ENCODE results near the gene NDUFAF8.

Gene NDUFAF8

DNA sequence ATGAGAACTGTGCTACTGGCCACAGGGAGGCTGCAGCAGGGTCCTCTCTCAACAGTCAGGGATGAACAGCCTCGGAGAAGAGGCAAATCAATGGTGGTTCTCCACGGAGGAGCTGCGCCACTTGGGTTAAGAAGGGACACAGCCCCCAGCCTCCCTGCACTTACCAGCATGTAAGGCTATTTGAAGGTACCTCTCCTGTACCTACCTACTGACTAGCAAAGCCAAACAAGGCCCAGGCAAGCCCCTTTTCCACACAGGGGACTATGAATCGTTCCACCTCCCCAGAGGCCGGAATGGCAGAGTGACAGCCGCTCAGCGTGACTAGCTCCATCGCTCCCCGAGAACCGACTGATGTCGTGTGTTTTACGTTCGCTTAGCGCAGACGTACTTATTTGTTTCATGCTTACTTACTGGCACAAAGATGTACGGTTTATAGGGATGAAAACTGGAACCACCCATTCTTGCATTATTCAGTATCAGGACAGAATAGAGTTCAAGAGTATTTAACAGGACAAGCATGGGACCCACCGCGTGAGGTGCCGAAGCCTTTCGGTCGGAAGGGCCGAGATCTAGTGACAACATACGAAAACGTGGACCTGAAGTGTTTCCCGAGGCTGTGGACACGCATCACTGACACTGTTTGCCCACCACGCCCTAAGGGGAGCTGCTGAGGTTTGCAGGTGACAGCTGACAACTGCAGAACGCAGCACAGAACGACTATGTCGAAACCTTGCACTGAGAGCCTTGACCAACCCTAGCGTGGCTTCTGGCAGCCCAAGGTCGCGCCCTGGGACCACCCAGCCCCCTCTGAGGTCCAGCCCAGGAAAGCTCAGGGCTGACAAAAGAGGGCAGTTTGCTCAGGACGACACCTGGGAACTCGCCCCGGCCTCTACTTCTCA lies 1.3 kb upstream of the NDUFAF8 start:
- H3K4me3 ChIP-seq (ENCODE audit: low read depth, low read length), result peak overlapping the region; percentile 84

DNA sequence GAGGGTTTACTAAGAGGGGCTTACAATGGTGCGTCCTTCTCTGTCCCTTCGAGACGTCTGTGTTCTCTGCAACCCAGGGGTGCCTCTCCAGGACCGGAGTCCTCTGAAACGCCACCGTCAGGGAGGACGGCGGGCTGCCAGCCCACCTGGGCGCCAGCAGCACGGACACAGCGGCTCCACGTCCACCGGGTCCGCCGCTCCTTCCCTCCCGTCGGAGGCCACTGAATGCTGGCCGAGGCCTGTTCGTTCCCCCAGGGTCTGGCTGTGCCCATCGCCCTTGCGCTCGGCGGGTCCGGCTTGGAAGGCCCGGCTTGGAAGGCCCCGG lies 666 bp upstream of the NDUFAF8 start:
- peak overlapping the region; percentile 84 for H3K4me3 ChIP-seq (ENCODE audit: low read depth, low read length)

DNA sequence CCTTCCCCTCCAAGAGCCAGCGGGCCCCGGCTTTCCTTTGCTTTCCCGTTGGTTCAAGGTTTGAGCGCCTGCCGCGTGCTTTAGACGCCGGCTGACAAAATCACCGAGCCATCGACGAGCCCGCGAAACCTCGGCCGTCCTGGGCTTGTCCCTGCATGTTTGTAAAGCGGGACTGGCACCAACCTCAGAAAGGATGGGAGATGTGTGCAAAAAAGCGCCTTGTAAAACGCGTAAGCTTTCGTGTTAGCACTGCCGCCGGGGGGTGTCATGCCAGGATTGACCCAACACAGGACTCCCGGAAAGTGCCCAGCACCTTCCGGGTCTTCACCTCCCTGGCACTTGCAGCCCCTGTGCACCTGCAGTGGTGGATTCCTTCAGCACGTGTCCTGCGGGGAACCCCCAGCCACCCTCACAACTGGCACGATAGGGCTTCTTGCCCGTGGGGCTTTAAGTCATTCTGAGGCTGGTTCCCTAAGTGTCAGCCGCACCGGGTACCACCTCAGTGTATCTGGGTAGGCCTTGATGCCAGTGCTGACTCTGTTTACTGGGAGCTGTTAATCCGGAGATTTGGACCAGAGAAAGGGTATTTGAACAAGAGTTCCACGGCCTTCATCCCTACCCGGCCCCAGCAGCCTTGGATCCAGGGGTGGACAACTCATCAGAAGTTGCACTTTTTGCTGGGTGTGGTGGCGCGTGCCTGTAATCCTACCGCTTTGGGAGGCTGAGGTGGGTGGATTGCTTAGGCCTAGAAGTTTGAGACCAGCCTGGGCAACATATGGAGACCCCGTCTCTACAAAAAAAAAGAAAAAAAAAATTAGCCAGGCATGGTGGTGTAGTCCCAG lies 817 bp downstream of the NDUFAF8 start:
- H3K4me3 ChIP-seq (ENCODE audit: low read depth, low read length), result peak overlapping the region; percentile 84

DNA sequence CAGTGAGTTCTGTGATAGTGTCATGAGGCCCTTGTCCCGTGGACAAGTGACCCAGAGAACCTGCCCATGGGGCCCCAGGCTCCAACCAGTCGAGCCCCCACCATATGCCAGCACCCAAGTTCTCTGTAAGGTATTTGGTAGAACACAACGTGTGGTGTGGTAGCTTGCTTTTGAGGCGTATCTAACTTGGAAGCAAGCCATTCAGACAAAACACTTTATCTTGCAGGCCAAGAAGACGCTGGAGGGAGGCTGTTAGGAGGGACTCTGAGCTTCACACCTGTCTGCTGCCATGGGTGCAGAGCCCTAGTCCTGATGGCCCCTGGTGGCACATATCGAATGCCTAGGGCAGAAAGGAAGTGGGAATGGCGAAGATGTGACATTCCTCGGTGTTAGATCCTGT lies 1.6 kb downstream of the NDUFAF8 start:
- H3K4me3 ChIP-seq (ENCODE audit: low read depth, low read length), result no peak overlapping the region

DNA sequence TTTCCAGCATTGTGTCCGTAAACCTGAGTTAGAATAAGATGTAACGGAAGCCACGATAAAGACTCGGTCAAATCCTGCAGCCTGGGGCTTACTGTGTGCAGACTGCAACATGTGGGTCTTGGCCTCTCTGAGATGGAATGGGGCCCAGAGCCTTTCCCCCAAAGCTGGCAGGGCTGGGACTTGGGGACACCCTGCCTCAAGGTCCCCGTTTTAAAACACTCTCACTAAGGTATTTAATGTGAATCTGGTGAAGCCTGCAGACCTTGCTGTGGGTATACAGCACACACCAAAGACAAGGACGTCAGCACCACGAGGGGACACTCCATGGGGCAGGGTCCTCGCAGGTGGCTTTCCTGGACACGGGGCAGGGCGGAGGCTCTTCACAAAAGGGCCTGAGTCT lies 2.1 kb downstream of the NDUFAF8 start:
- H3K4me3 ChIP-seq (ENCODE audit: low read depth, low read length), result no peak overlapping the region

DNA sequence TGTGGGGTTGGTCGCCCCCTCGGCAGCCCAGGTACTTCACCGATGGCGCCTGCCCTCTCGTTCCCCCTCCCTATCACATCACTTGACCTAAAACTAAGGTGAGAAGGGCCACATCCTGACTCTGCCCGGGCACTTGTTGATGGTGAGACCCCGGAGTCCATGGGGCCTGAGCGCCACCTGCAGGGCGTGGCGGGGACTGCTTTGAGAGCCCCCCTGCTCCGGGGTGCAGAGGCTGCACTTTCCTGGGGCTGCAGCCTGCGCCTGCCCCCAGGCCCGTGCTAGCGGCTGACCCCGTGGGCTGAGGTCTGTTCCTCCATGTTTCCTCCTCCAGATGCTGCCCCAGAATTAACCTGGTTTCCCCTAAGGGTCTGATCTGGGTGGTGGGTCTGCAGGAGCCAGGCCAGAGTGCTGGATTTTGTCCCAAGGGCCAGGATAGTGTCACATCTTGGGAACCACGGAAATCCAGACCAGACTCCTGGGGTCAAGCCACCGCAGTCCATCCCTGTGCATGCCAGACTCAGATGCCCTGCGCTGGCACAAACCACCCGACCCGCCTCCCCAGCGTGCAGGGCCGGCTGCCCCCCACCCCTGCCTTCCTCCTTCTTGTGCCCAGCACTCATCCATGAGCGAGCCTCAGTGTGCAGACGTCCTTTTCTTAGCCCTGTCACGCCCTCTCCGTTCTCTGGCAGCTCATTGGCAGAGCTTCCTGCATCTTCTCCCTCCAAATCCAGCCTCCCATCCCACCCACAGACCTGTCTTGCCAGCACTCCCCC lies 2.7 kb downstream of the NDUFAF8 start:
- no peak overlapping the region for H3K4me3 ChIP-seq (ENCODE audit: low read depth, low read length)

DNA sequence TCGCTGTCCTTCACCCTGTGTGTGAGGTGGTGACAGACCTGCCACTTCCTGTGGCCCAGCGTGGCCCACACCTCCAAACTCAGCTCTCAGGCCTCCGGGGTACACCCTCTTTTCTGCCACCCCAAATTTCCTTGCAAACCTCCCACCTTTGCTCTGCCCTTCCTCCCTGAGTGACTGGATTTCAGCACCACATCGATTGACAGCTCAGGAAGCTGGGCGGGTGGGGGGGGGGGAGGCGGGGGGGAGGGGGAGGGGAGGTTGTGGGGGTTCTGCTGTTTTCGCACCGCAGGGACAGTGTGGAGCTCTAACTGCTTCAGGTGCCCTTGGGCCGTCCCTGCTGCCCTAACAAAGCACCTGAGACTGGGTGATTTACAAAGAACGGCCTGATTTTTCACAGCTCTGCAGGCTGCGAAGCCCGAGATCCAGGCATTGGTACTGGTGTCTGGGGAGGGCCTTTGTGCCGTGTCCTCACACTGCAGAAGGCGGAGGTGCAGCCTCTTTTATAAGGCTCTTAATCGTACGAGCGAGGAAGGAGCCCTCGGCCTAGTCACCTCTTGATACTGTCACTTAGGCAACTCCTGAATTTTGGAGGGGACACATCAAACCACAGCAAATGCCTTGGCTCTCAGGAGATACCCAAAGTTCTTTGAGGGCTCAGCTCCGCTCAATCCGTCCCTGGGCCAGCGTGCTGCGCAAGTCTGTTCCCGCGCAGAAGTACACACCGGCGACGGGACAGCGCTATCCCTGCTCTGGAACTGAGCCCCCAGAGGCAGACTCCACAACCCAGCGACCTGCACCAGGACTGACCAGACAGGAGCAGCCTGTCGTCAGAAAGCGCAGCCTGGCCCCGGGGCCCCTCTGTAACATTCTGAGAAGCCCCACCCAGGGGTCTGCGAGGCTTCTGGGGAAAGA lies 3.6 kb downstream of the NDUFAF8 start:
- no peak overlapping the region for H3K4me3 ChIP-seq (ENCODE audit: low read depth, low read length)

DNA sequence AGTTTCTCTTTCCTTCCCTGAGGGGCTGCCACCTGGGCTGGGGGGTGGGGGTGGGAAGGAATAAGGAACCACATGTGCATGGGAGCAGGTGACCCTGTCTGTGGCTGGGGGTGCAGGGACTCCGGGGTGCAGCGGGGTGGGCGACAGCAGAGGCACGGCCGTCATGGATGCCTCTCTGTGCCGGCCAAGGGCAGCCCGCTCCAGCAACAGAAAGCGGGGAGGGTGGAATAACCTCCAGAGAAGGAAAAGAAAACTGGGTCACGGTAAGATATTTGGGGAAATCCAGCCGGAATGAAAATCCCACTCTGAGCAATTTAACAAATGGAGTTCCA lies 4.2 kb downstream of the NDUFAF8 start:
- H3K4me3 ChIP-seq (ENCODE audit: low read depth, low read length), result no peak overlapping the region

DNA sequence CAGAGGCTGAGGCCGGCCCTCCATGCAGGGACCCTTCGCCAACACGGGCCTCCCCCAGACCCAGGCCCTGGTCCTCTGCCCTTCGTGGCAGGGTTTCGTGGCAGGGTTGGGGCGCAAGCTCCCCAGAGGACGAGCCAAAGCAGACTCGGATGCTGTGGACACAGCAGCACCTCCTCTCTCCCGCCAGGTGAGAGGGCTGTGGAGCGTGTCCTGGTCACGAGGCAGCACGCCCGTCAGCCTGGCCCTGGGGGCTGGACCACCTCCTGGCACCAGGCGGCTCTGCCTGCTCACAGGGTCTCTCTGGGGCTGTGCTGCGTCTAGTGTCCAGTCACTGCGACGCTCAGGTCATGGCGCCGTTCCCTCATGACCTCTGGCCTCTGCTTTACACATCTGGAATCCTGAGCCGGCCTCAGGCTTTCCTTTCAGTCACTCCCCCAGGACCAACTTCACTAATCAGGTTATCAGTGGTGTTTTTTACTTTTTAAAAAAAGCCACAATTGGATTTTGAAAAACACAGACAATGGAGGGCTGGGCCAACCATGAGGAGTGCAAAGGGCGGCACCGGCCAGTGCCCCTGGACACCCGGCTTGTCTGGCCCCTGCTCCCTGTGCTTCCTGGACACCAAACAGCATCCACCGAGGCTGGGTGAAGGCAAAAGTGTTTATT lies 5.4 kb downstream of the NDUFAF8 start:
- H3K4me3 ChIP-seq (ENCODE audit: low read depth, low read length), result no peak overlapping the region

DNA sequence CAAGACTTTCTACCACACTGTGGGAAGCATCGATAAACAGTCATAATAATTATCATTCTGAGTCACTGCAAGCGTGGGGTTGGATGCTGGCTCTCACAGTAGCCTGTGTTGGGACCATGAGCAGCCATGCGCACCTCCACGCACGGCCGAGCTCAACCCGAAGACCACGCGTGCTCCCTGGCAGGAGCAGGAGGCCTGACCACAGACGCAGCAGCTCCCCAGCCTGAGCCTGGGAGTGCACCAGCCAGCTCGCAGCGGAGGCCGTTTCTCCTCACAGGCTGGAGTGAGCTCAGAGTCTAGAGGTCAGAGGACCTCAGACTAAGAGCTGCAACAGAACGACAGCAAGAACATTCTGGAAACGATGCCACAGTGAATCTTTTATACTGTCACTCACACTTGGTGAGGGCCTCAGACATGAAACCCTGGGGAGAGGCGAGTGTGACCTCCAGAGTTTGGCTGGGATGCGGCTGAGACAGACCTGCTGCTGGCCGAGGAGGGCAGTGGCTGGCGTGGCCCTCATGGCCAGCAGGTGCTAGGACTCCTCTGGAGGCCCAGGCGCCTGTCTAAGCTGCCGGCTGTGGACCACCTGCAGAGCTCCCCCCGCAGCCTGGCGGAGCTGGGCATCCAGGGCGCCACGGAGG lies 6.0 kb downstream of the NDUFAF8 start:
- H3K4me3 ChIP-seq (ENCODE audit: low read depth, low read length), result no peak overlapping the region

DNA sequence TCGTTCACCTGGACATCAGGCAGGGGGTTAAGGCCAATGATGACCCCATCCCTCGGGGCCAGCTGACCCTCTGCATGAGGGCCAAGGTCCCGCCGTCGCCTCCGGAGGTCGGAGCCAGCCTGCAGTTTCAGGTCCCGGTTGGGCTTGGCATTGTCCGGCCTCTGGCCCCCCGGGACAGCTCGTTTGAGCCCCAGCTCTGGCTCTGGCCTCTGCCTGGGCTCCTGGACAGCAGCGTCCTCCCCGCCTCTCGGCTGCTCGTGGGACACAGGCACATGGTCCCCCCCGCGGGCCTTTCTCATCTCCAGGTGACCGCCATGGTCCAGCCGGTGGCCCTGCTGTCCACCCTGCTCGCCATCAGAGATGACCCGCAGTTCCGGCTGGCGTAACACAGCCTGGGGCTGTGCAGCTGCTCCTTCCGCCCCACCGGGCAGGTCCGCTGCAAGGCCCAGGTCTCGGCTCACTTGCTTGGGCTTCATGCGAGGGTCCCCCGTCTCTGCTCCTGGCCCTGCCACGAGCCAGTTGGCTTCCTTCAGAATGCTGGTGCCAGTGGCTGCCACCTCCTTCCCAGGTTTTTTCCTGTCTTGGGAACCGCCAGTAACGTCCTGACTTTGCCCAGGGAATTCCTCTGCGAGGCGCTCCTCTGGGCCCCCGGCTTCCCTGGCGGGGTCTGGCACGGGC lies 6.7 kb downstream of the NDUFAF8 start:
- H3K4me3 ChIP-seq (ENCODE audit: low read depth, low read length), result no peak overlapping the region

DNA sequence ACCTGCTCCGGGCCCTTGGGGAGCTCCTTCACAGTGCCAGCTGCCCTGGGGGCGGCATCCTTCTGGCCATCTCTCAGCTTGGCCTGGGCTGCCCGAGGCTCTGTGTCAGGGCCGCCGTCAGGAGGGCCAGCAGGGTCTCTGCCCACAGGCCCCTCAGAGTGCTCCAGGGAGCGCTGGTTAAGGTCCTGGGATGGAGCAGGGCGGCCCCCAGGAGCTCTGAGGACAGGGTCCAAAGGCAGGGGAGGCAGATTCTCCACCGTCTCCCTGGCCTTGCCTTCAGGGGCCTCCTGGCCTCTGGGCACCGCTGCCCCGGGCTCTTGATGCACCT lies 7.2 kb downstream of the NDUFAF8 start:
- no peak overlapping the region for H3K4me3 ChIP-seq (ENCODE audit: low read depth, low read length)

DNA sequence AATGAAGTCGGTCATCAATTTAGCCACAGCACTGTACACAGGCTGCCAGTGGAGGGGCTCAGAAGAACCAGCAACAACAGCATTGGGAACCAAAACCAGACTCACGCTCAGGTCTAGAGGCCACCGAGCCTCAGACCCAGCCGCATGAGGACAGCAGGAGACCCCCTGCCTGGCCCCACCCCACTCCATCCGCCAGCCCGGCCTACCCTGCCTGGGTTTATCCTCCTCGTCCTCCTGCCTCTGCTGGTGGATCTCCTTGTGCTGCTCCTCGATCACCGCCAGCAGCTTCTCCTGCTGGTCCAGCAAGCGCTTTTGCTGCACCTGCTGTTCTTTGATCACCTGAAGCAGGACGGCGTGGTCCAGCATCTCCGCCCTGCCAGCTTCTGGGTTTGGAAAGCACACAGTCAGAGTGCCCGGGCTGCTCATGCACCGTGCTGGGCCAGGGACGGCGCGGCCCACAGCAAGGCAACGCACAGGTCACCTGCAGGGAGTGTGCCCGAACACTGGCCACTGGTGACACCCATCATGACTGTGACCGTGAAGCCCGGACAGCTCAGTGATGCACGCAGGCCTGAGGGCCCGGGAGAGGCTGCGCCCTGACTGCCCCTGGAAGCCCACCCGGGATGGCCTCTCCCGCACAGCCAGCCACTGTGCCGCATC lies 7.7 kb downstream of the NDUFAF8 start:
- H3K4me3 ChIP-seq (ENCODE audit: low read depth, low read length), result no peak overlapping the region

DNA sequence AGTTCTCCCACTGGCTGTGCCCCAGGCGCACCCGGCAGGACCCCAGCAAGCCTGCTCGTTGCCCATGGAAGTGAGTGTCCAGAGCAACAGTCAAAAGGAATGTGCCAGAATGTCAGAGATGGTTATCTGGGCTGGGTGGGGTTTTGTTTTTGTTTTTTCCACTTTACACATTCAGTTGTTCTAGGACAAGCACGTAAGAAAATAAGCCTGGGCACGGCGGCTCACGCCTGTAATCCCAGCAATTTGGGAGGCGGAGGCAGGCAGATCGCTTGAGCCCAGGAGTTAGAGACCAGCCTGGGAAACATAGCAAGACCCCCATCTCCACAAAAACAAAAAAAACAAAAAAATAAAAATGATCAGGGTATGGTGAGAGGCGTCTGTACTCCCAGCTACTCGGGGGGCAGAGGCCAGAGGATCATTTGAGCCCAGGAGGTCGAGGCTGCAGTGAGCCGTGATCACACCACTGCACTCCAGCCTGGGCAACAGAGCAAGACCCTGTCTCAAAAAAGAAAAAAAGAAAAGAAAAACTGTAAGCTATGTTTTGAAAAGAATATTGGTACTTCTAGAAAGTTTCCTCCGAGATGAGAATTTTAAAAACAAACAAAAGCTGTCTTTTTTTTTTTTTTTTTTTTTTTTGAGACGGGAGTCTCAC lies 8.3 kb downstream of the NDUFAF8 start:
- no peak overlapping the region for H3K4me3 ChIP-seq (ENCODE audit: low read depth, low read length)

DNA sequence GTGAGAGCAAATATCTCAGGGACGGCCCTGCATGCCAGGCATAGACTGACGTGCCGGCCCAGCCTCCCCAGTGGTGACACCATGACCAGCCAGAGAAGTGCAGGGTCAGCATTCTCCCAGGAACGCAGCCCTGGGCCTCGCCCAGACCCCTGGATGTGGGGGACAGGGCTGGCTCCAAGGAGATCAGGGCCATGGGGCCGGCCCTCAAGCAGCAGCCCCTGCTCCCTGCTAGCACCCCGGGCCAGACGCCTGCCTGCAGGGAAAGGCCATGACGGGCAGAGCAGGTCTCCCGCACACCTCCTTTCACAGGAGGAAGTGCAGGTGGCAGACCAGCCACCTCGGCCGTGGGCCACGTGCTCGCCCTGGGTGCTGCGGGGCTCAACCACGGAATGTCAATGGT lies 9.5 kb downstream of the NDUFAF8 start:
- no peak overlapping the region for H3K4me3 ChIP-seq (ENCODE audit: low read depth, low read length)

DNA sequence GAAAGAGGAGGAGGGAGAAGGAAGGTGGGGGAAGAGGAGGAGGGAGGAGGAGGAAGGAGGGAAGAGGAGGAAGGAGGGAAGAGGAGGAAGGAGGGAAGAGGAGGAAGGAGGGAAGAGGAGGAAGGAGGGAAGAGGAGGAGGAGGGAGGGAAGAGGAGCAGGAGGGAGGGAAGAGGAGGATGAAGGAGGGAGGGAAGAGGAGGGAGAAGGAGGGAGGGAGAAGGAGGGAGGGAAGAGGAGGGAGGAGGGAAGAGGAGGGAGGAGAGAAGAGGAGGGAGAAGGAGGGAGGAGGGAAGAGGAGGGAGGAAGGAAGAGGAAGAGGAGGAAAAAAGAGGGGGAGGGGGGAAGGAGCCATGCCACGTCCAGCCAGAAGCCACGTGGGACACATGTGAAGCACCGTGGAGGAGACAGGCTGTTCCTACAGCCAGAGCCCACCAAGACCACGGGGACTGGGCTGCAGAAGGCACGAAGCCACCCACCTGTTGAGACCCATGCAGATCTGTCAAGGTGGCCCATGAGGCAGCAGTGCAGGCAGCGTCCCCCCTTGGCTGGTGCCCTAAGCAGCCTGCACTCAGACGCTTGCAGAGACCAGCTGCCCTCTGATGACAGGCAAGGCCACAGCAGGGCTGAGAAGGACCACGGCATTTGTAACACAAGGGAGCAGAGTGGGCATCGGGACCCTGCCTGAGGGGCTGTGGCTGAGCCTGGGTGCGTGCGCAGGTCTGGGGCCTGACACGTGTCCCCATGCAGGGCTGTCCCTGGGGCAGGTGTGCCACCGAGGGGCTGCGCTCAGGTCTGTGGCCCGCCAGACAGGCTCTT lies 10.3 kb downstream of the NDUFAF8 start:
- no peak overlapping the region for H3K4me3 ChIP-seq (ENCODE audit: low read depth, low read length)
